ENCODE measurements around the gene EIF3F.

Gene EIF3F

DNA sequence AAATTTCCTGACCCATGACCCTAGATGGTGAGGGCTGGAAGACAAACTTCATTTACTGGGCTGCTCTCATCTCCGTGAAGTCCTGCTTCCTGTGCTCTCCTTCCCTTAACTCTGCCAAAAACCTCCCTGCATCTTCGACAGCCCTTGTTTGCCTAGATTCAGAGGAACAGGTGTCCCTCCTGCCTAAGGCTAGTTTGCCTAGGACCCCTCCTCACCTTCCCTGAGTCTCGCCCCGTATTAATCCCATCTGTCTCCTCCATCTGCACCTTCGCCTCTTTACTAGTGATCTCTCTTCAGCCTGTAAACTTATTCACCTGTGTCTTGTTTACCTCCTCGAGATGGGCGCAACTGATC is 33.1 kb downstream of the EIF3F start:
- ATAC-seq, result no peak
- TF ChIP-seq ZFP3 (CRISPR knock-in tag; IDR thresholded peaks at IDR 0.05), result no peak
- TF ChIP-seq GLIS3 (CRISPR knock-in tag; IDR thresholded peaks at IDR 0.05), result no peak
- no peak for TF ChIP-seq OSR1 (CRISPR knock-in tag; IDR thresholded peaks at IDR 0.05)
- TF ChIP-seq, protein P1, sequence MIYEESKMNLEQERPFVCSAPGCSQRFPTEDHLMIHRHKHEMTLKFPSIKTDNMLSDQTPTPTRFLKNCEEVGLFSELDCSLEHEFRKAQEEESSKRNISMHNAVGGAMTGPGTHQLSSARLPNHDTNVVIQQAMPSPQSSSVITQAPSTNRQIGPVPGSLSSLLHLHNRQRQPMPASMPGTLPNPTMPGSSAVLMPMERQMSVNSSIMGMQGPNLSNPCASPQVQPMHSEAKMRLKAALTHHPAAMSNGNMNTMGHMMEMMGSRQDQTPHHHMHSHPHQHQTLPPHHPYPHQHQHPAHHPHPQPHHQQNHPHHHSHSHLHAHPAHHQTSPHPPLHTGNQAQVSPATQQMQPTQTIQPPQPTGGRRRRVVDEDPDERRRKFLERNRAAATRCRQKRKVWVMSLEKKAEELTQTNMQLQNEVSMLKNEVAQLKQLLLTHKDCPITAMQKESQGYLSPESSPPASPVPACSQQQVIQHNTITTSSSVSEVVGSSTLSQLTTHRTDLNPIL (CRISPR knock-in tag; IDR thresholded peaks at IDR 0.05; ENCODE audit: low read depth), result no peak
- no peak for TF ChIP-seq ZNF70 (CRISPR knock-in tag; IDR thresholded peaks at IDR 0.05)

DNA sequence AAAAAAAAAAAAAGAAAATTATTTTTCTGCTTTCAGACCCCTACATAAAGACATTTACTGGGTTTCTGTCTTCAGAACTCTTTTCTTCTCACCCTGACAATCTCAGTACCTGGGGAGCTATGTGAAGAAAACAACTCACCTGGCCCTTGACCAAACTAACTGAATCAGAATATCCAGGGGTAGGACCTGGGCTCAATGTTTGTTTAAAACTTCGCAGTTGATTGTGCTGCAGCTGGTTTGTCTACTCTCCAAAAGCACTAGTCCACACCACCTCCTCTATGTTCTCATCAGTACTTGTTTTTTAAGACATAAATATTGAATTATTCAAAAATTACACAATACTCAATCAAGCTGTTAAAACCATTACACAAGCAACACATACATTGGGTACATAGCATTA is 34.8 kb downstream of the EIF3F start:
- no peak for TF ChIP-seq ZFP30 (CRISPR knock-in tag; IDR thresholded peaks at IDR 0.05)
- no peak for TF ChIP-seq POU6F1 (CRISPR knock-in tag; IDR thresholded peaks at IDR 0.05; ENCODE audit: borderline replicate concordance, low read depth)
- no peak for TF ChIP-seq ARNTL (CRISPR knock-in tag; IDR thresholded peaks at IDR 0.05; ENCODE audit: borderline replicate concordance, low read depth)
- no peak for TF ChIP-seq ZNF565 (CRISPR knock-in tag; conservative IDR thresholded peaks at IDR 0.05; ENCODE audit: low read depth)
- TF ChIP-seq ISL1 (CRISPR knock-in tag; IDR thresholded peaks at IDR 0.05), result no peak
- TF ChIP-seq GLIS3 (CRISPR knock-in tag; IDR thresholded peaks at IDR 0.05), result no peak
- no peak for TF ChIP-seq ZNF70 (CRISPR knock-in tag; IDR thresholded peaks at IDR 0.05)
- no peak for TF ChIP-seq CSRNP3 (CRISPR knock-in tag; IDR thresholded peaks at IDR 0.05)
- TF ChIP-seq OSR1 (CRISPR knock-in tag; IDR thresholded peaks at IDR 0.05), result no peak
- TF ChIP-seq TCF4 (CRISPR knock-in tag; IDR thresholded peaks at IDR 0.05; ENCODE audit: borderline replicate concordance), result no peak
- TF ChIP-seq PATZ1 (CRISPR knock-in tag; IDR thresholded peaks at IDR 0.05; ENCODE audit: borderline replicate concordance), result no peak
- TF ChIP-seq SNAI2 (CRISPR knock-in tag; IDR thresholded peaks at IDR 0.05), result no peak
- TF ChIP-seq ZC3H10 (CRISPR knock-in tag; IDR thresholded peaks at IDR 0.05), result no peak
- ATAC-seq, result no peak

DNA sequence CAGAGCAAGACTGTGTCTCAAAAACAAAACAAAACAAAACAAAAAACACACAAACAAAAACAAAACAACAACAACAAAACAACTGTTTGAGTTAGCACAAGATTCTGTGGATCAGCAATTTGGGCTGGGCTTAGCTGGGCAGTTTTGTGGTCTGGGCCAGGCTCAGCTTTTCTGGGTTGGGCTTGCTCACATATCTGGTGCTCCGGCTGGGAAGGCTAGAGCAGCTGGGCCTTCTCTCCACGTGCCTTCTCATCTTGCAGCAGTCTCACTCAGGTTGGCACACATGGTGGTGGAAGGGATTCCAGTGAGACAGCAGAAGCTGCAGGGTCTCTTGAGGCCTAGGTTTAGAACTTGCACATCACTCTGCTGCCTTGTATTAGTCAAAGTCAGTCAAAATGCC is 35.7 kb downstream of the EIF3F start:
- TF ChIP-seq ZFP30 (CRISPR knock-in tag; IDR thresholded peaks at IDR 0.05) (no peak), RARB (CRISPR knock-in tag; IDR thresholded peaks at IDR 0.05) (no peak), ESRRG (CRISPR knock-in tag; IDR thresholded peaks at IDR 0.05) (no peak), TOX (CRISPR knock-in tag; IDR thresholded peaks at IDR 0.05; ENCODE audit: borderline replicate concordance) (no peak), ZNF8 (CRISPR knock-in tag; IDR thresholded peaks at IDR 0.05) (no peak), ZNF70 (CRISPR knock-in tag; IDR thresholded peaks at IDR 0.05) (no peak), ISL1 (CRISPR knock-in tag; IDR thresholded peaks at IDR 0.05) (no peak), CSRNP3 (CRISPR knock-in tag; IDR thresholded peaks at IDR 0.05) (no peak), POU6F1 (CRISPR knock-in tag; IDR thresholded peaks at IDR 0.05; ENCODE audit: borderline replicate concordance, low read depth) (no peak), PATZ1 (CRISPR knock-in tag; IDR thresholded peaks at IDR 0.05; ENCODE audit: borderline replicate concordance) (no peak), CSDC2 (CRISPR knock-in tag; IDR thresholded peaks at IDR 0.05) (no peak), TCF4 (CRISPR knock-in tag; IDR thresholded peaks at IDR 0.05; ENCODE audit: borderline replicate concordance) (no peak)
- TF ChIP-seq, protein P2, sequence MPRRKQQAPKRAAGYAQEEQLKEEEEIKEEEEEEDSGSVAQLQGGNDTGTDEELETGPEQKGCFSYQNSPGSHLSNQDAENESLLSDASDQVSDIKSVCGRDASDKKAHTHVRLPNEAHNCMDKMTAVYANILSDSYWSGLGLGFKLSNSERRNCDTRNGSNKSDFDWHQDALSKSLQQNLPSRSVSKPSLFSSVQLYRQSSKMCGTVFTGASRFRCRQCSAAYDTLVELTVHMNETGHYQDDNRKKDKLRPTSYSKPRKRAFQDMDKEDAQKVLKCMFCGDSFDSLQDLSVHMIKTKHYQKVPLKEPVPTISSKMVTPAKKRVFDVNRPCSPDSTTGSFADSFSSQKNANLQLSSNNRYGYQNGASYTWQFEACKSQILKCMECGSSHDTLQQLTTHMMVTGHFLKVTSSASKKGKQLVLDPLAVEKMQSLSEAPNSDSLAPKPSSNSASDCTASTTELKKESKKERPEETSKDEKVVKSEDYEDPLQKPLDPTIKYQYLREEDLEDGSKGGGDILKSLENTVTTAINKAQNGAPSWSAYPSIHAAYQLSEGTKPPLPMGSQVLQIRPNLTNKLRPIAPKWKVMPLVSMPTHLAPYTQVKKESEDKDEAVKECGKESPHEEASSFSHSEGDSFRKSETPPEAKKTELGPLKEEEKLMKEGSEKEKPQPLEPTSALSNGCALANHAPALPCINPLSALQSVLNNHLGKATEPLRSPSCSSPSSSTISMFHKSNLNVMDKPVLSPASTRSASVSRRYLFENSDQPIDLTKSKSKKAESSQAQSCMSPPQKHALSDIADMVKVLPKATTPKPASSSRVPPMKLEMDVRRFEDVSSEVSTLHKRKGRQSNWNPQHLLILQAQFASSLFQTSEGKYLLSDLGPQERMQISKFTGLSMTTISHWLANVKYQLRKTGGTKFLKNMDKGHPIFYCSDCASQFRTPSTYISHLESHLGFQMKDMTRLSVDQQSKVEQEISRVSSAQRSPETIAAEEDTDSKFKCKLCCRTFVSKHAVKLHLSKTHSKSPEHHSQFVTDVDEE (CRISPR knock-in tag; IDR thresholded peaks at IDR 0.05), result no peak
- TF ChIP-seq, protein P1 (CRISPR knock-in tag; IDR thresholded peaks at IDR 0.05; ENCODE audit: low read depth), result no peak
- ATAC-seq, result no peak
